DOHH2 (cell line): ENCODE data around the gene B4GALNT4.

Experiments
- H3F3A ChIP-seq: fragments of 200-600 bp; sonication (generic), shearing (Covaris generic); 2 replicates; pipeline ENCODE4 v1.6.0; 2016; ENCODE audit warnings: antibody characterized with exemption, mild to moderate bottlenecking; ENCODE audit not compliant: control insufficient read depth, insufficient read depth
- H3K27ac ChIP-seq: fragments of 200-600 bp; sonication (generic); 2 replicates; pipeline ENCODE4 v1.5.1; 2014; ENCODE audit warnings: low read depth, mild to moderate bottlenecking, low read length, moderate library complexity
- H3K27me3 ChIP-seq: fragments of 200-600 bp; sonication (generic); 2 replicates; pipeline ENCODE4 v1.6.1; 2014; ENCODE audit warnings: mild to moderate bottlenecking, low read length, mixed read lengths; ENCODE audit not compliant: control insufficient read depth
- H3K36me3 ChIP-seq: fragments of 200-600 bp; sonication (generic); 2 replicates; pipeline ENCODE4 v1.6.1; 2014; ENCODE audit warnings: mild to moderate bottlenecking, low read length, moderate library complexity, mixed read lengths; ENCODE audit not compliant: control insufficient read depth
- H3K4me1 ChIP-seq: fragments of 200-600 bp; sonication (generic); 2 replicates; pipeline ENCODE4 v1.6.1; 2014; ENCODE audit warnings: mild to moderate bottlenecking, low read length, mixed read lengths; ENCODE audit not compliant: control insufficient read depth
- H3K4me2 ChIP-seq: fragments of 200-600 bp; sonication (generic); 2 replicates; pipeline ENCODE4 v1.6.0; 2014; ENCODE audit warnings: mild to moderate bottlenecking, low read length, moderate library complexity
- H3K4me3 ChIP-seq: fragments of 200-600 bp; sonication (generic); 2 replicates; pipeline ENCODE4 v1.5.1; 2014; ENCODE audit warnings: mild to moderate bottlenecking, low read length, mixed read lengths
- H3K79me2 ChIP-seq: fragments of 200-600 bp; sonication (generic); 2 replicates; pipeline ENCODE4 v1.6.1; 2014; ENCODE audit warnings: mild to moderate bottlenecking, low read length, mixed read lengths; ENCODE audit not compliant: control insufficient read depth
- H3K9me2 ChIP-seq: fragments of 200-600 bp; sonication (generic); replicated peaks from 2 replicates; pipeline ENCODE4 v1.6.1; 2014; ENCODE audit warnings: mild to moderate bottlenecking, low read length, mixed read lengths; ENCODE audit not compliant: control insufficient read depth
- H3K9me3 ChIP-seq: fragments of 200-600 bp; sonication (generic); 2 replicates; pipeline ENCODE4 v1.6.1; 2014; ENCODE audit warnings: antibody characterized with exemption, low read length, mixed read lengths; ENCODE audit not compliant: control insufficient read depth, insufficient read depth
- H4K20me1 ChIP-seq: fragments of 200-600 bp; sonication (generic); 2 replicates; pipeline ENCODE4 v1.6.0; 2014; ENCODE audit warnings: low read depth, mild to moderate bottlenecking, antibody characterized with exemption, low read length, moderate library complexity; ENCODE audit not compliant: control insufficient read depth, insufficient read depth
- CTCF ChIP-seq: fragments of 200-600 bp; sonication (generic); IDR thresholded peaks from one replicate; pipeline ENCODE4 v1.5.1; 2014; ENCODE audit warnings: antibody characterized with exemption, mild to moderate bottlenecking, low read depth, low read length; ENCODE audit not compliant: poor library complexity, severe bottlenecking
- EZH2phosphoT487 ChIP-seq: fragments of 200-600 bp; sonication (generic); IDR thresholded peaks from 2 replicates; pipeline ENCODE4 v1.6.1; 2017; ENCODE audit warnings: borderline replicate concordance, mild to moderate bottlenecking, antibody characterized with exemption, low read length, moderate library complexity, mixed read lengths

The B4GALNT4 gene

GRCh38 chr11:380095-380480, 10.8 kb downstream of the B4GALNT4 start:
- Histone ChIP-seq H3K4me1 (no peaks in the 10 kb centered on the region), H3K9me2 (no peaks in the 10 kb centered on the region), H3F3A (no peaks in the 10 kb centered on the region), H4K20me1 (no peaks in the 10 kb centered on the region), H3K9me3 (peaks cover 7% of the 10 kb centered on the region; the same call in 1 of the 2 replicates), H3K79me2 (no peaks in the 10 kb centered on the region), H3K36me3 (no peaks in the 10 kb centered on the region), H3K27ac (no peak overlapping the region), H3K4me3 (no peak overlapping the region), H3K4me2 (no peak overlapping the region), H3K27me3 (no peaks in the 10 kb centered on the region)
- TF ChIP-seq CTCF: no peak
- TF ChIP-seq EZH2phosphoT487: no peak

GRCh38 chr11:380491-380890, 11.2 kb downstream of the B4GALNT4 start:
- TF ChIP-seq CTCF (no peak), EZH2phosphoT487 (no peak)
- H3K36me3 ChIP-seq: no peaks in the 10 kb centered on the region

GRCh38 chr11:380996-381395, 11.7 kb downstream of the B4GALNT4 start:
- Histone ChIP-seq H3F3A (no peaks in the 10 kb centered on the region), H3K79me2 (no peaks in the 10 kb centered on the region), H3K4me3 (no peak overlapping the region), H3K36me3 (no peaks in the 10 kb centered on the region), H3K27me3 (no peaks in the 10 kb centered on the region), H3K9me2 (no peaks in the 10 kb centered on the region), H4K20me1 (no peaks in the 10 kb centered on the region), H3K27ac (no peak overlapping the region), H3K4me1 (no peaks in the 10 kb centered on the region), H3K4me2 (no peak overlapping the region), H3K9me3 (peaks cover 4% of the 10 kb centered on the region; the same call in 1 of the 2 replicates)
- TF ChIP-seq CTCF (no peak), EZH2phosphoT487 (no peak)

More at GRCh38 chr11:380491-380890, 11.2 kb downstream of the B4GALNT4 start:
- Histone ChIP-seq H3K27me3 (no peaks in the 10 kb centered on the region), H3K4me3 (no peak overlapping the region), H3K4me1 (no peaks in the 10 kb centered on the region), H3K9me3 (peaks cover 4% of the 10 kb centered on the region; the same call in 1 of the 2 replicates), H3K79me2 (no peaks in the 10 kb centered on the region), H3K9me2 (no peaks in the 10 kb centered on the region), H3K27ac (no peak overlapping the region), H3K4me2 (no peak overlapping the region), H4K20me1 (no peaks in the 10 kb centered on the region), H3F3A (no peaks in the 10 kb centered on the region)
